K562 (cell line): ENCODE data around the gene DHX40. TPM values are rescaled to one million over a fixed set of nuclear protein-coding genes. Genes with fewer than 3 reads are reported as not detected.
A peak's percentile ranks its signal among the peaks of the same experiment; 100 is the strongest.

Experiments
- ARID3A ChIP-seq: IDR thresholded peaks from 2 replicates; pipeline ENCODE4 v1.6.1; 2012; ENCODE audit warnings: low read depth, low read length, improper control_type of control experiment, borderline replicate concordance
- BRD4 ChIP-seq: fragments of 200-600 bp; sonication (generic); IDR thresholded peaks from 2 replicates; pipeline ENCODE4 v1.6.1; 2017; ENCODE audit warnings: inconsistent platforms
- CEBPB ChIP-seq: fragments of 450-650 bp; IDR thresholded peaks from 2 replicates; pipeline ENCODE4 v1.6.1; 2016; ENCODE audit warnings: missing genetic modification characterization, missing compliant biosample characterization
- FOS ChIP-seq: IDR thresholded peaks from 3 replicates; pipeline ENCODE4 v1.6.1; 2011; ENCODE audit not compliant: insufficient read length; ENCODE audit errors: extremely low read depth
- HDAC6 ChIP-seq: IDR thresholded peaks from 2 replicates; pipeline ENCODE4 v1.6.1; 2012; ENCODE audit warnings: low read depth, mild to moderate bottlenecking, control low read depth, inconsistent platforms, low read length, moderate library complexity
- LCOR ChIP-seq: sonication (generic); formaldehyde crosslinking; IDR thresholded peaks from 2 replicates; pipeline ENCODE4 v1.8.0; 2022; ENCODE audit warnings: mild to moderate bottlenecking, missing genetic modification reagents
- MAFK ChIP-seq: IDR thresholded peaks from 2 replicates; pipeline ENCODE4 v1.6.1; 2011; ENCODE audit warnings: low read length, improper control_type of control experiment
- NFE2L1 ChIP-seq: fragments of 450-650 bp; IDR thresholded peaks from 2 replicates; pipeline ENCODE4 v1.6.1; 2016; ENCODE audit warnings: missing genetic modification characterization, low read depth, mild to moderate bottlenecking, missing compliant biosample characterization, moderate library complexity, borderline replicate concordance
- PHF21A ChIP-seq: fragments of 450-650 bp; IDR thresholded peaks from 2 replicates; pipeline ENCODE4 v1.6.1; 2017; ENCODE audit warnings: low read depth, borderline replicate concordance
- REST ChIP-seq, 2 experiments: fragments of 450-650 bp; formaldehyde crosslinking in 1 of 2; IDR thresholded peaks; 2 replicates each; pipeline versions ENCODE4 v1.4.0 to v1.6.1; 2014 to 2020; ENCODE audit warnings: mild to moderate bottlenecking in 2 of 2, borderline replicate concordance in 1 of 2, low read depth in 1 of 2
- SIX5 ChIP-seq, 2 experiments: IDR thresholded peaks; 2 replicates each; pipeline ENCODE4 v1.6.1; 2011; ENCODE audit warnings: low read length in 2 of 2, borderline replicate concordance in 1 of 2, low read depth in 1 of 2, mild to moderate bottlenecking in 1 of 2, moderate library complexity in 1 of 2; ENCODE audit not compliant: insufficient read depth in 1 of 2
- SREBF2 ChIP-seq: sonication (generic); formaldehyde crosslinking; IDR thresholded peaks from 2 replicates; pipeline ENCODE4 v1.4.0; 2020; ENCODE audit warnings: mild to moderate bottlenecking, missing genetic modification reagents
- ZNF143 ChIP-seq: sonication (generic); formaldehyde crosslinking; IDR thresholded peaks from 2 replicates; pipeline ENCODE4 v1.9.0; 2022; ENCODE audit warnings: mild to moderate bottlenecking, missing genetic modification reagents
- ZNF23 ChIP-seq: fragments of 250-450 bp; sonication (Bioruptor Pico); IDR thresholded peaks from 2 replicates; pipeline ENCODE4 v1.4.0; 2020; ENCODE audit warnings: mild to moderate bottlenecking
- ZNF512 ChIP-seq: IDR thresholded peaks from 2 replicates; pipeline ENCODE4 v1.6.1; 2016; ENCODE audit warnings: missing genetic modification characterization, missing compliant biosample characterization
- polyA plus RNA-seq, 8 experiments: library from polyadenylated mRNA; depleted of rRNA in 4 of 8; stranded (reverse) in 5 of 8; unstranded in 3 of 8; fragments of >200 nt; fragmentation: Nextera tagmentation in 2 of 8; fragmentation: Illumina TruSeq in 1 of 8; extraction: Ambion mirVana in 2 of 8; extraction: Trizol in 1 of 8; gene quantifications; 2 replicates each; pipeline versions ENCODE4 v1.2.1 to v1.2.3, GENCODE V29; 2011 to 2014; ENCODE audit warnings: inconsistent platforms in 1 of 8, missing spikeins in 1 of 8
- total RNA-seq, 7 experiments: library from RNA; depleted of rRNA in 6 of 7; stranded (reverse); fragments of >200 nt in 6 of 7; fragmentation: Illumina TruSeq in 2 of 7; extraction: Trizol in 2 of 7; gene quantifications; 2 replicates each; pipeline versions ENCODE4 v1.2.1 to v1.2.3, GENCODE V29; 2011 to 2021; ENCODE audit warnings: low replicate concordance in 1 of 7

Gene DHX40
- total and polyA plus RNA-seq, 9 of the 15 experiments (the other 6 are each of a cell fraction or from before 2014, with no cell fraction given), result 7.2 to 38.6 (median 18.7) TPM

GRCh38 chr17:59565171-59565958 lies at the start of gene DHX40 (continued):
- TF ChIP-seq PHF21A (0 out of 2 replicates have a peak, but pooled peaks have one; percentile 12), MAFK (no peak), ZNF512 (tag) (no peak), ARID3A (no peak), NFE2L1 (tag) (peak; percentile 5; the same call in 1 of the 2 replicates), HDAC6 (no peak), ZNF143 (CRISPR knock-in tag) (peak; percentile 60), BRD4 (0 out of 2 replicates have a peak, but pooled peaks have one; percentile 25), SREBF2 (CRISPR knock-in tag) (peak; percentile 85; the same call in 1 of the 2 replicates), LCOR (CRISPR knock-in tag) (peak; percentile 99), SIX5 (IDR thresholded peaks at IDR 0.05; ENCODE audit: borderline replicate concordance in 1 of 2, insufficient read depth in 1 of 2, low read depth in 1 of 2, low read length in 2 of 2) (peak; percentile 14 to 32; a peak in 2 of 4 replicates), ZNF23 (CRISPR knock-in tag) (0 out of 2 replicates have a peak, but pooled peaks have one; percentile 25), FOS (no peak), REST (IDR thresholded peaks at IDR 0.05; ENCODE audit: borderline replicate concordance) (no peak), REST (CRISPR knock-in tag; IDR thresholded peaks at IDR 0.05; ENCODE audit: low read depth) (peak; percentile 72; the same call in 1 of the 2 replicates), CEBPB (tag) (peak; percentile 53)
